NB4 (cell line): Measurements from ENCODE around the gene TMEM145.

Source experiments
- CTCF ChIP-seq: IDR thresholded peaks from one replicate; pipeline ENCODE4 v1.5.1; 2012; ENCODE audit warnings: low read depth, low read length
- MAX ChIP-seq: IDR thresholded peaks from 2 replicates; pipeline ENCODE4 v1.6.1; 2011; ENCODE audit warnings: low read depth, low read length
- POLR2A ChIP-seq: IDR thresholded peaks from 2 replicates; pipeline ENCODE4 v1.6.1; 2011; ENCODE audit warnings: mild to moderate bottlenecking; ENCODE audit not compliant: insufficient read length; ENCODE audit errors: extremely low read depth

GRCh38 chr19:42335374-42335936 is 22.3 kb downstream of the TMEM145 start:
- no peak for TF ChIP-seq MAX
- TF ChIP-seq CTCF: no peak
- TF ChIP-seq POLR2A: no peak
